Keratinocyte (primary cell): Measurements from ENCODE around the gene MIA.

Experiments
- CTCF ChIP-seq, 3 experiments: IDR thresholded peaks in 1 of 3; conservative IDR thresholded peaks in 1 of 3; optimal IDR thresholded peaks in 1 of 3; 2 replicates in 2 of 3; 3 replicates in 1 of 3; pipeline versions ENCODE3 to v1.5.1; 2011; ENCODE audit warnings: low read length in 3 of 3, mild to moderate bottlenecking in 3 of 3, moderate library complexity in 2 of 3, control low read depth in 1 of 3, inconsistent platforms in 1 of 3; ENCODE audit not compliant: insufficient read depth in 2 of 3; ENCODE audit errors: extremely low read depth in 1 of 3
- EZH2 ChIP-seq: IDR thresholded peaks from one replicate; pipeline ENCODE4 v1.6.1; 2012; ENCODE audit warnings: inconsistent platforms, mild to moderate bottlenecking, low read length, moderate library complexity

GRCh38 chr19:40785526-40785925 lies 10.2 kb downstream of the MIA start:
- no peak for TF ChIP-seq EZH2
- no peak for TF ChIP-seq CTCF (optimal IDR thresholded peaks at IDR 0.05 in 1 of 3, IDR thresholded peaks at IDR 0.05 in 1 of 3, conservative IDR thresholded peaks at IDR 0.05 in 1 of 3; ENCODE audit: extremely low read depth in 1 of 3, insufficient read depth in 2 of 3, low read length in 3 of 3)
